Activated T-helper 1 cell treated with anti-CD3 and anti-CD28 coated beads, Interleukin-2, amount 50 U/mL, for 16 hours (primary cell): Measurements from ENCODE around the gene CORO2A.

Source experiments
- DNase-seq, 2 donors: peaks; one replicate each; pipeline ENCODE4 v3.0.0-alpha.2; 2020; ENCODE audit warnings: low read depth in 1 of 2, low spot score in 1 of 2

The CORO2A gene

GRCh38 chr9:98173181-98173580 lies 19.3 kb downstream of the CORO2A start:
- no peak for DNase-seq

DNA sequence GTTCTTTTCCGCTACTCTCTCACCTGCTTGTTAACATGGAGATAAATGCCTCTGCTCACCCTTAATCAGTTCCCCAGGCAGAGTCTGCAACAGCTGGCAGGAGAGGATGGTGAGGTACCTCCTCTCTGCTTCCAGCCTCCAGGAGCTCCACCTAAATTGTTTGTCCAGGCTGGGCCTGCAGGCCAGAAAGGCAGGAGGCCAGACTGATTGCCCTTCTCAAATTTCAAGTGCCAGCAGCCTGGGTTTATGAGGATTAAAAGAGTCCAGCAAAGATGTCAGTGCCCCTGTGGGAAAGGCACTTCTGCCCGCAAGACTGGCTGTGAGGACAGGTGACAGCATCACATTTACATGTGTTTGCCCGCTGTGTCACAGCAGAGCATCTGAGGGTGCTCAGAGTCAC lies 19.8 kb downstream of the CORO2A start:
- no peak for DNase-seq

DNA sequence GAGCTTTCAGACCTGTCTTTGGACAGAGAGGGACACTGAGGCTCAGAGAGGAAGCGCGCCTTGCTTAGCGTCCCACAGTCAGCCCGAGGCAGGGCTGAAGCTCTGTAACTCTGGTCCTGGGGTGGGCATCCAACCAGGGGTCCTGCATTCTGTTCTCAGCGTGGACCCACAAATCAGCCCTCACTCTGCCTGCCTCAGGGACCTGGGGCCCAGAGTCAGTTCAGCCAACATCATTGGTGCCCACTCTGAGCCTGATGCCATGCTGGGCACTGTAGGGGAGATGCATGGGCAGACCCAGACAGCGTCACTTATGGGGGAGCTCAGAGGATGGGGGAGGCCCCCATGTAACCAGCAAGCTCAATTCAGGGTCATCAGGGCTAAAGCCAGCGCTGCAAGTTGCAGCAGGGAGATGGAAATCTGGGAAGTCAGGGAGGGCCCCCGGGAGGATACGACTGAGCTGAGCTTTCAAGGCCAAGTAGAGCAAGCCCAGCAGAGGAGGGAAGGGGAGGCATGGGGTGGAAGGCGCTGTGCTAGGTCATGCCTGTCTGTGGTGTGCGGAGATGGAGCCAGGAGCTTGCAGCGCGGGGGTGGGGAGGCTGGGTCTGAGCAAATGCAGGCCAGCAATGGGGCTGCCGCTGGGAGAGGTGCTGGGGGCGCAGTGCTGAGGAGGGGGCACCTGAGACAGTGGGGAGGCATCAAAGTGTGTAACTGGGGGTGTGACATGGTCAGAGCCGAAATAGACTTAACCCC lies 21.1 kb downstream of the CORO2A start:
- DNase-seq: no peak

DNA sequence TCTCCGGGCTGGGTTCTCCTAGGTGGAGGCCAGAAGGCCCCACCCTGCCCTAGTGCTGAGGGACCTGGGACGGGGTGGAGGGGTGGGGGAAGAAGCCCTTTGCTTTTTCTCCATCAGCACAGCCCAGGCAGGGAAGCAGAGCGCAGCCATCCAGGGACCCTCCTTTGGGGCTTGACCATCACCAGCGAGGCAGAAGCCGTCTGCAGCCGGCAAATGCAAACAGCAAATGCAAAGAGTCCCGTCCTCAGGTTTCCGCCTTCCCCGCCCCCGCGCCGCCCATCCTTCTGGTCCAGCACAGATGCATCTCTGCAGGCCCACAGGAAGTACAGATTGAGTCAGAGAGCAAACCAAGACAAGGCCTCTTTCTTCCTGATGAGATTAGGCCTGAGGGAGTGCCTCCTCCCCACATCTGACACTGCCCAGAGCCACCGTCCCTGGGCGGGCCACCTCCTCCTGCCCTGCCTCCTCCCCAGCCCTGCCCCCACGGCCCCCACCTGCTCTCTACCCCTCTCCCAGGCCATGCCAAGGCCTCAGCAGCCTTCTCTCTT lies 23.4 kb downstream of the CORO2A start:
- no peak for DNase-seq

GRCh38 chr9:98168153-98168780 lies 24.2 kb downstream of the CORO2A start:
- no peak for DNase-seq

DNA sequence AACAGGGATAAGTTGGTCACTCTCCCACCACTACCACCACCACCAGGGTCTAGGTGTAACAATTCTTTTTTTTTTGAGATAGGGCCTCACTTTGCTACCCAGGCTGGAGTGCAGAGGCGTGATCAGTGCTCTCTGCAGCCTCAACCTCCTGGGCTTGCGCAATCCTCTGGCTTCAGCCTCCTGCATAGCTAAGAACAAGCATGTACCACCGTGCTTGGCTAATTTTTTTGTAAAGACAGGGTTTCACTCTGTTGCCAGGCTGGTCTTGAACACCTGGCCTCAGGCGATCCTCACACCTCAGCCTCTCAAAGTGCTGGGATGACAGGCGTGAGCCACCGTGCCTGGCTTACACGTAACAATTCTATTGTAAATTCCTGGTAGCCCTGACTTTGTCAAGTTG lies 27.5 kb downstream of the CORO2A start:
- no peak for DNase-seq

GRCh38 chr9:98162613-98163012 lies 29.8 kb downstream of the CORO2A start:
- no peak for DNase-seq

- no peak for DNase-seq
Observed at GRCh38 chr9:98161851-98162250, 30.6 kb downstream of the CORO2A start.

DNA sequence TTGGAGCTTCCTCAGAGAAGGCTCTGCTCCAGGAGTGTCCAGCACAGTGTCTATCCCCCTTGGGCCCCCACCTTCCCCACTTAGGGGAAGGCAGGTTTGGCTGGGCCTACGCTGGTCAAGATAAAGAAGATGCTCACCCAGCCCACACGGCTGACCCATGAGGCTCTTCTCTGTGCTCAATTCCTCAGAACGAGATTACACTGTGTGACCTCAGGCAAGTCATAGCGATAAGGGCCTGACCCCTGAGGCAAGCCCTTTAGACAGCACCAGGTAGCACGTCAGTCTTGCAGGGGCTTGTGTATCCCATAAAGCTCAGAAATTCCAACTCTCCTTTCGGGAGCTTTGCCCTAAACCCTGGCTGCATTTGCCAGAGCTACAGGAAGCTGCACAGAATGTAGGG lies 32.6 kb downstream of the CORO2A start:
- no peak for DNase-seq

DNA sequence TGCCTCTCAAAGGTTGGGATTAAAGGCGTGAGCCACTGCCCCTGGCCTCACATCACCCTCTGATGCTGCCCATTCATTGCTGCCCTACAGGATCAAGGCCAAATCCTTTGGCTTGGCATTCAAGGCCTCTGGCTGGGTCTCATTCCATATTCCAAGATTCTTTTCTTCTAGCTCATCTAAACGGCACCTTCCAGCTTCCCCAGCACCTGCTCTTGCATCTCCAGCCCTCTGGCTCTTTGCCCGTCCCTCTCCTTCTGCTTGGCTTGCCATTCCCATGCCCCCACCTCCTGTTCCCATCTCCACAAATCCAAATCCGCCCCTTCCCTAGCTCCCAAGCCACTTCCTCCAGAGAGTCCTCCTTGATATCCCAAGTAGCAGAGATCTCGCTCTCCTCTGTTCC lies 33.1 kb downstream of the CORO2A start:
- DNase-seq: no peak

DNA sequence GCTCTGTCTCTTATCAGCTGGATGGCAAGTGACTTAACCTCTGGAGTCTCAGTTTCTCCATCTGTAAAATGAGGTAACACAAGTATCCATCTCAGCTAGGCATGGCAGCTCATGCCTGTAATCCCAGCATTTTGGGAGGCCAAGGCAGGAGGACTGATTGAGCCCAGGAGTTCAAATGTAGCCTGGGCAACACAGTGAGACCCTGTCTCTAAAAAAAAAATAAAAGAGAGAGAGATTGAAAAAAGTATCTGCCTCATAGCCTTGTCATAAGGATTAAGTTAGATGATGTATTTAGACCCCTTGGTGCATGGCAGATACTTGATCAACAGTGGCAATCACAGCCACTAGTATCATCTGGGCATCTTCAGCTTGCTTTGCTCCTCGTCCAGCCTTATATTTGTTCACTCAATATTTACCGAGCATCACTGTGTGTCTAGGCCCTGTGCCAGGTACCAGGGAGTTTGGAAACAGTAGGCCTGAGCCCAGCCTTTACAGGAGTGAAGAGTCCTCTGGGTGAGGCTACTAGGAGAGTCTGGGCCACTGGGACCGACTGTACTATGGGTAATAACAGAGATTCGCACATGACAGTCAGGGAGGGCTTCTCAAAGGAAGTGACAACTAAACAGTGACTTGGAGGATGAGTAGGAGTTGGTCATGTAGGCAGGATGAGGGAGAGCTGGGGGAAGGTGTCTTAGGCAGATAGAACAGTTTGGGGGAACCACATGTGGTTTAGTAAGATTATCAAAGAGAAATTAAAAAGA lies 34.2 kb downstream of the CORO2A start:
- no peak for DNase-seq

DNA sequence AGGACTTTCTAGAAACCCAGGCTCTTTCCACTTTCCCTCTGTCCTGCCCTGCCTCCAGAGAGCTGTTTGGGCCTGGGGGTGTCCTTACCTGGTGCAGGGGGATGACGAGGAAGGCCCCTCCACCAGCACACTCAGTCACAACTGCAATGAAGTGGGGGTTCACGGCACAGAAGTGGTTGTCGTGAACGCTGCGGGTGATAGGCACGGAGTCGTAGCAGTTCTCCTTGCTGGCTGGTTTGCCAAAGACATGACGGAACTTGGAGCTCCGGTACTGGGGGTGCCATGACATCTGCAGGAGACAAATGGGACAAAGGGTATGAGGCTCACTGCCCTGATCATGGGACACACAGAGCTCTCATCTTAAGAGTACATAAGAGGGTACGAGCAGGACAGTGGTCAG lies 35.1 kb downstream of the CORO2A start:
- DNase-seq: no peak

GRCh38 chr9:98154678-98155077 lies 37.8 kb downstream of the CORO2A start:
- no peak for DNase-seq

DNA sequence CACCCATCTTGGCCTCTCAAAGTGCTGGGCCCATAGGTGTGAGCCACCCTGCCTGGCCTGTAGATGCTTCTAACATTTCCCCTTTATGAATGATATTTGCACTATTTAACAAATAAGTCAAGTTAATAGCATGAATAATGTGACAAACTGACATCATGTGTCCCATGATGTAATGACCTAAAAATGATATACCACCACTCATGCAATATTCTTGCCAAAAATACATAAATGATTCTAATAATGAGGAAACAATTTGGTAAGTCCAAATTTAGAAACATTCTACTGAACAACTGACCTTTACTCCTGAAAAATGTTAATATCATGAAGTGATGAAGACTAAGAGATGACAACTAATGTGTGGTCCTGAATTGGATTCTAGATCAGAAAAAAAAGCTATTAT lies 39.9 kb downstream of the CORO2A start:
- no peak for DNase-seq

DNA sequence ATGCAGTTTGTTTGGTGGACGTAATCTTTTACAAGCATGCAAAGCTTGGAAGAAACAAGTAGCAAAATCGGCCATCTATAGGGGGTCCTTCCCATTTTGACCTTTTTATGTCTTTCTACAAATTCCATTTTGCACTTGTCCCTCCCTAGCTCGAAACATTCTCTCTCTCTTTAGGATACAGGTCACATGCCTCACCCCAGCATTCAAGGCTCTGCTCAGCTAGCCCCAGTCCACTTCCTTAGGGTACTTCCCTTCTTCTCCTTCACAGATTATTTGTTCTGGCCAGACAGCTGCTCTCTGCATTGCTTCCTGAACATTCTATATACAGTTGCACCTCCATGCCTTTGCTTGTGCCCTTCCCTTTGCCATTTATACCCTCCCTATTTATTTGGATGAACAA lies 41.7 kb downstream of the CORO2A start:
- DNase-seq: no peak

DNA sequence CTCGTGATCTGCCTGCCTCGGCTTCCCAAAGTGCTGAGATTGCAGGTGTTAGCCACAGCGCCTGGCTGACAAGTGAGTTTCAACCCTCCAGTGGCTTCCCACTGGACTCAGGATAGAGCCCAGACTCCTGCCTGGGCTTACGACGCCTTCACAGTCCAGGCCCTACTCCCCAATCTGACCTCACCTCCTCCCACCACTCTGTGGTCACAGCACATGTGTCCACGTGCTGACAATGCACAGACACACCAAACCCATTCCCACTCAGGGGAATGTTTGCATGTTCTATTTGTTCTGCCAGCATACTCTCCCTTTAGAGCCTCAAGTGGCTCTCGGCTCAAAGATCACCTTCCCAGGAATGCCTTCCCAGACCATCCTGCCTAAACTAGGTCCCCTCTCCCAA lies 42.3 kb downstream of the CORO2A start:
- DNase-seq: no peak

DNA sequence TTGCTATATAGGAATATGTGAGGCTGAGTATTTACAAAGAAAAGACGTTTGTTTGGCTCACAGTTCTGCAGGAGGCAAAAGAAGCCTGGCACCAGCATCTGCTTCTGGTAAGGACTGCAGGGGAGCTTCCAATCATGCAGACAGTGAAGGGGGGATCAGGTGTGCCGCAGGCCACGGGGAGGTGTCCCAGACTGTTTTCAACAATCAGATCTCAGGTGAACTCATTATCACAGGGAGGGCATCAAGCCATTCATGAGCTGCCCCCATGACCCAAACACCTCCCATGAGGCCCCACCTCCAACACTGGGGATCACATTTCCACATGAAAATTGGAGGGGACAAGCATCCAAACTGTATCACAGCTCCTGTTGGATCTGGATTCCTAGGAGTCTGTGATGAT lies 43.0 kb downstream of the CORO2A start:
- no peak for DNase-seq

- DNase-seq: no peak
Observed at GRCh38 chr9:98148486-98148885, 44.0 kb downstream of the CORO2A start.

GRCh38 chr9:98147582-98147981 lies 44.9 kb downstream of the CORO2A start:
- no peak for DNase-seq

DNA sequence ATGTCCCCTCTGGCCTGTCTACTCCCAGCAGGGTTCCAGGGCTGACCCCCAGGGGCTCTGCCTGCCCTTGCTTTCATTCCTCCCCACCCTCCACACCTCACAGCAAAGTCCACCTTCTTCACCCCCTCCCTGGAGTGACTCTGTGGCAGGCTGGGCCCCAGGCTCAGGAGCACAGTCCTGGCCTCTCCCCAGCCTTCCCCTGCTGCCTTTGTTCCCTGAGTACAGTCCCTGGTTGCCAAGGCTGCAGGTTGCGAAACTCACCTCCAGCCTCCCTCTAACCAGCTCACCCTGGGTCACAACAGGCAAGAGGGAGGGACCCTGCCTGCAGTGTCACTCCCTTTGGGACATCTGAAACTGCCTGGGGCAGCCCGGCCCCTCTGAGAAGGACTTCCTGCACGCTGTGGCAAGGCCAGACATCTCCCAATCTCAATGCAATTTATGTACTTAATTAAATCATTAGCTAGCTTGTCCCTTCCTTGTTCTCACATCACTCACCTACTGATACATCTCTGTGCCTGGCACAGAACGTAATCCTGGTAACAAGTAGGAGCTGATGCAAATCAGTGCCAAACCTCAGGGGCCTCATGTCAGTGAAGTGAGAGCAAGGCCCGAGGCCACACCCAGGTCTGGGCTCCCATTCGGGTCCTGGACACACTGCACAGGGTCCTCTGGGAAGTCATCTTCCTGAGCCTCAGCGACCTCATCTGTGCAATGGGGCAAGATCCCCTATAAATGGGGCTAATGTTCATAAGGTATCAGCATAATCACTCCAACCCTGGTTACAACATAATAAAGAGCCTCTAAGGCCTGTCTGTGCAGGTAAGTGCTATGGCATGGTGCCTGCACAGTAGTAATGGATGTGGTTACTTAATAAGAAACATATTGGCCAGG lies 46.1 kb downstream of the CORO2A start:
- DNase-seq: no peak

- no peak for DNase-seq
Observed at GRCh38 chr9:98144631-98145030, 47.8 kb downstream of the CORO2A start.
